ENCODE measurements around the gene GARIN5B.
A peak's percentile ranks its signal among the peaks of the same experiment; 100 is the strongest.

The GARIN5B gene

DNA sequence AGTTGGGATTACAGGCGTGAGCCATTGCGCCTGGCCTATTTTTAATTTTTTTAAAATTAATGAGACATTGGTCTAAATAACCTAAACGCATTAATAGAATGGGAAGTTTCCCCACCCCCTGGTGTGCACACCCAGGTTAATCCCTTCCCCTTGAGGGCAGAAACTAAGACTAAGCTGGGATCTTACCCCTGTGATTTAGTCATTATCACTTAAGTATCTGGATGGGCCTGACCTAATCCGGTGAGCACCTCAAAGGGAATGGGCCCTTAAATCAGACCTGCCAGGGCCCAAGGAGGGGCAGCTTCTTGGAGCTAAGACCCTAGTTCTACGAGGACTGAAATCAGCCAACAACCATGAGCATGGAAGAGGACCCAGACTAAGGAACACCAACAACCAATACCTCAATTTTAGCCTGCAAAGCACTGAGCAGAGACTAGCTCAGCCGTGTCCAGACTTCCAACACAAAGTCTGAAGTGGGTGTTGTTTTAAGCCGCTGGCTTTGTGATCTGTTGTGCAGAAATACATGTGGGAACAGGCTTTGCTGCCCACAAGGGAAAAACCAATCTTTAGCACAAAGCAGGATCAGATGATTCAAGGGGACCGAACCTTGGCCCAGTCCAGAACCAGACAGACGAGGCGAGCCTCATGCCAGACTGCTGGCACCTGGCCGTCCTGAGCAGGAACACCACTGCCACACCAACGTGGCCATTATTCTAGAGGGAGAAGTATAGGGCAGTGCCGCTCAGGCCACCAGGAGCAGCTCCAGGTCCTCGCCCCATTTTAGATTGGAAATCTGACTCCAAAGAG lies 37.4 kb upstream of the GARIN5B start:
- peaks cover 49% of the 10 kb centered on the region for H3K36me3 ChIP-seq (ENCODE audit: control insufficient read depth, low read depth, low read length)
- H3K27ac ChIP-seq (ENCODE audit: low read length): no peak overlapping the region
- H3K27me3 ChIP-seq (ENCODE audit: control insufficient read depth, insufficient read depth, low read length): no peaks in the 10 kb centered on the region

DNA sequence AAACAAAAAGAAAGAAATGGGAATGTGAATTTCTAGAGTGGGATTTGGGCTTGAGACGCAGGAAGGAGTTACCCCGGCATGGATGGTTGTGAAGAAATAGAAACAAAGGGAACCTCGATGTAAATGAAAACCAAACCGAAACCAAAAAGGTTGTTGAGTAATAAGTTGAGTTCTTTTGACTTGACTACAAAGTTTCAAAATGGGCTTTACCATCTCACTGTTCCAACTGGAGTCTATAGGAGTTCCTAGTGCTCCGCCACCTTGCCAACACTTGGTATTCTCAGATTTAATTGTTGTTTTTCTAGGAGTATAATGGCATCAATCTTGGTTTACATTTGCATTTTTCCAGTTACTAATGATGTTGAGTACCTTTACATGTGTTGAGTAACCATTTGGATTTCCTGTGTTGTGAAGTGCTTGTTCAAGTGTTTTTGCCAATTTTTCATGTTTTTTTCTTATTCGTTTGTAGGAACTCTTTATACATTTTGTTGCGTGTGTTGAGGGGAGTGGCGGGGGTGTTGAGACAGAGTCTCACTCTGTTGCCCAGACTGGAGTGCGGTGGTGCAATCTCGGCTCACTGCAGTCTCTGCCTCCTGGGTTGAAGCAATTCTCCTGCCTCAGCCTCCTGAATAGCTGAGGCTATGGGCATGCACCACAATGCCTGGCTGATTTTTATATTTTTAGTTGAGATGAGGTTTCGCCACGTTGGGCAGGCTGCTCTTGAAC lies 35.3 kb upstream of the GARIN5B start:
- Histone ChIP-seq H3K9me3 (ENCODE audit: control insufficient read depth, low read depth, low read length) (no peaks in the 10 kb centered on the region), H3K4me1 (ENCODE audit: control insufficient read depth, low read depth, low read length) (no peaks in the 10 kb centered on the region), H3K27me3 (ENCODE audit: control insufficient read depth, insufficient read depth, low read length) (no peaks in the 10 kb centered on the region), H3K4me3 (ENCODE audit: low read length) (no peak overlapping the region), H3K9ac (ENCODE audit: low read length) (no peak overlapping the region), H3K27ac (ENCODE audit: low read length) (no peak overlapping the region), H3K36me3 (ENCODE audit: control insufficient read depth, low read depth, low read length) (peaks cover 32% of the 10 kb centered on the region)

More for the DNA sequence above, 37.4 kb upstream of the GARIN5B start:
- Histone ChIP-seq H3K4me1 (ENCODE audit: control insufficient read depth, low read depth, low read length) (peaks cover 1% of the 10 kb centered on the region), H3K9ac (ENCODE audit: low read length) (no peak overlapping the region), H3K4me3 (ENCODE audit: low read length) (no peak overlapping the region), H3K9me3 (ENCODE audit: control insufficient read depth, low read depth, low read length) (no peaks in the 10 kb centered on the region)

DNA sequence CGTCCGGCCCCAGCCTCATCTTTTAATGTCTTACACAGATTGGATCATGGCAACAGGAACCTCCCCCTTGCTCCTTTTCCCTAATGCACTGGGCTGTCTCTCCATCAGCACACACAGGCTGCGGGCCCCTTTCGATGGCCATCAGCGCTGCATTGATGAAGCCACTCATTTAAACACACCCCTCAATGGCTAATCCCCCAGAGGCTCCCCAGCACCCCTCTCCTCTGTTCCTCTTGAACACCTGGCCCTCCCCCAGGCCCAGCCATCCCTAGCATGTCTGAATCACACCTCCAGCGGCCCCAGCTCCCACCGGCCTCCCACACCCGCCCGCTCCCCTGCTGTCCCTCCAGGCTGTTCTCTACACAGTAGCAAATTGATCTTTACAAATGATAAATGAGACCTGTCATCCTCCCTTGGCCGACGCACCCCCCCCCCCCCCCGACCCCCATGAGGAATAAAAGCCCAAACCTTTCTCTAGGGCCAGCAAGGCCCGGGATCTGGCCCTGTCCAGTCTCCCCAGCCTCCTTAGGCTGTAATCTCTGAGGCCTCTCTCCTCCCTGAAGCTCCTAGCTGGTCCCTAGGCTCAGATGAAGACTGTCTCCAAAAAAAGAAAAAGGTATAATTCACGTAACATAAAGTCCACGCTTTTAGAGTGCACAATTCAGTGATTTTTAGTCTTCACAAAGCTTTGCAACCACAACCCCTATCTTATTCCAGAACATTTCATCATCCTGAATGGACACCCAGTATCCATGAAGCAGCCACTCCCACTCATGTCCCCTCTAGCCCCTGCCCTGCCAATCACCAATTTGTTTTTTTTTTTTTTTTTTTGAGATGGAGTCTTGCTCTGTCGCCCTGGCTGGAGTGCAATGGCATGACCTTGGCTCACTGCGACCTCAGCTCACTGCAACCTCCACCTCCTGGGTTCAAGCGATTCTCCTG lies 30.0 kb upstream of the GARIN5B start:
- no peak overlapping the region for H3K4me3 ChIP-seq (ENCODE audit: low read length)
- no peaks in the 10 kb centered on the region for H3K9me3 ChIP-seq (ENCODE audit: control insufficient read depth, low read depth, low read length)
- H3K27me3 ChIP-seq (ENCODE audit: control insufficient read depth, insufficient read depth, low read length): no peaks in the 10 kb centered on the region
- peaks cover 10% of the 10 kb centered on the region for H3K4me1 ChIP-seq (ENCODE audit: control insufficient read depth, low read depth, low read length)
- H3K9ac ChIP-seq (ENCODE audit: low read length): no peak overlapping the region
- H3K27ac ChIP-seq (ENCODE audit: low read length): no peak overlapping the region
- peaks cover 14% of the 10 kb centered on the region for H3K36me3 ChIP-seq (ENCODE audit: control insufficient read depth, low read depth, low read length)

DNA sequence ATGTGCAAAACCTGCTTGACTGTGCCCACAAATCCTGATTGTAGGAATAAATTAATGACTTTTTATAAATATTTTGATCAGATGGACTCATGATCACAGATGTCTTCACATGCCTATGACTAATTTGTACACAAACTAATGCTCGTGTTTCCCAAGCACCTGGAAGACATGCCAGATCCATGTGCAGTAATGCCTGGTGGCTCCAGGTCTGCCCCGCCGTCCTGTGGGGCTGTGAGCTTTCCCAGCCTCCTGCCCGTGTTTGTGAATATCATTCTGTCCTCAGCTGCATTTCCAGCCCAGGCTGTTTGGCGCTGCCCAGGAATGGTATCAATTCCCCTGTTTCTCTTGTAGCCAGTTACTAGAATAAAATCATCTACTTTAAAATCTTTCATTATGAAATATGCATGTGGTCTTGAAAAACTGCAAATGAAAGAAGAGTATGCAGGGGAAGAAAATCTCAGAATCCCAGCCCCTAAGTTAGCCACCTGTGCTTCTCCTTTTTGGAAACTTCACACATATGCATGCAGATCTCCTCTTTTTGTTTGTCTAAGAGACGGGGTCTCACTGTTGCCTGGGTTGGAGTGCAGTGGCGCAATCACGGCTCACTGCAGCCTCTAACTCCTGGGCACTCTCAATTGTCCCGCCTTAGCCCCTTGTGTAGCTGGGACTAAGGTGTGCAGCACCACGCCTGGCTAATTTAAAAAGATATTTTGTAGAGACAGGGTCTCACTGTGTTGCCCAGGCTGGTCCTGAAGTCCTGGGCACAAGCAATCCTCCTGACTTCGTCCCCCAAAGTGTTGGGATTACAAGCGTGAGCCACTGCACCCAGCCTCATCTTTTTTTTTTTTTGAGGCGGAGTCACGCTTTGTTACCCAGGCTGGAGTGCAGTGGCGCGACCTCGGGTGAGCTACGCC lies 28.9 kb upstream of the GARIN5B start:
- no peak overlapping the region for H3K9ac ChIP-seq (ENCODE audit: low read length)
- H3K4me3 ChIP-seq (ENCODE audit: low read length): peak overlapping the region; percentile 25
- H3K4me1 ChIP-seq (ENCODE audit: control insufficient read depth, low read depth, low read length): peaks cover 15% of the 10 kb centered on the region
- no peaks in the 10 kb centered on the region for H3K27me3 ChIP-seq (ENCODE audit: control insufficient read depth, insufficient read depth, low read length)
- H3K27ac ChIP-seq (ENCODE audit: low read length): no peak overlapping the region
- H3K36me3 ChIP-seq (ENCODE audit: control insufficient read depth, low read depth, low read length): peaks cover 25% of the 10 kb centered on the region
- H3K9me3 ChIP-seq (ENCODE audit: control insufficient read depth, low read depth, low read length): no peaks in the 10 kb centered on the region

DNA sequence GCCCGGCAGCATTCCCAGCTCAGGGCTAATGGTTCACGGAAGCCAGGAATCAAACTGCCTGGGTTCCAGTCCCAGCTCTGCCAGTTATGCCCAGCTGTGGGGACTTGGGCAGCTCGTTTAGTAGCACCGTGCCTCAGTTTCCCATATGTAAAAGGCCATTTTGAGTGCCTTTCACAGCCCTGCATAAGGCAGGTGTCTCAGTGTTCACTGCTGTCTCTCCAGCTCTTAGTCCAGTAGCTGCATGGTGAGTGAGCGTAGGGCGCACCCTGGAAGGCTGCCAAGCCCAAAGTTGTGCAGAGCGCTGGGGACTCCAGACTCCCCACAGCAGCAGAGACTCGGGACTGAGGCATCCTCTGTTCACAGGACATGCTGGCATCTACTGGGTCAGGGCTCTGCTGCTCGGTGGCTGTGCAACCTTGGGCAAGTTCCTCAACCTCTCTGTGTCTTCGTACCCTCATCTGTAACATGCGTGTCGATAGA lies 28.2 kb upstream of the GARIN5B start:
- no peaks in the 10 kb centered on the region for H3K27me3 ChIP-seq (ENCODE audit: control insufficient read depth, insufficient read depth, low read length)
- H3K27ac ChIP-seq (ENCODE audit: low read length): no peak overlapping the region
- H3K36me3 ChIP-seq (ENCODE audit: control insufficient read depth, low read depth, low read length): peaks cover 29% of the 10 kb centered on the region
- H3K4me1 ChIP-seq (ENCODE audit: control insufficient read depth, low read depth, low read length): peaks cover 17% of the 10 kb centered on the region
- no peak overlapping the region for H3K9ac ChIP-seq (ENCODE audit: low read length)
- no peaks in the 10 kb centered on the region for H3K9me3 ChIP-seq (ENCODE audit: control insufficient read depth, low read depth, low read length)
- no peak overlapping the region for H3K4me3 ChIP-seq (ENCODE audit: low read length)

DNA sequence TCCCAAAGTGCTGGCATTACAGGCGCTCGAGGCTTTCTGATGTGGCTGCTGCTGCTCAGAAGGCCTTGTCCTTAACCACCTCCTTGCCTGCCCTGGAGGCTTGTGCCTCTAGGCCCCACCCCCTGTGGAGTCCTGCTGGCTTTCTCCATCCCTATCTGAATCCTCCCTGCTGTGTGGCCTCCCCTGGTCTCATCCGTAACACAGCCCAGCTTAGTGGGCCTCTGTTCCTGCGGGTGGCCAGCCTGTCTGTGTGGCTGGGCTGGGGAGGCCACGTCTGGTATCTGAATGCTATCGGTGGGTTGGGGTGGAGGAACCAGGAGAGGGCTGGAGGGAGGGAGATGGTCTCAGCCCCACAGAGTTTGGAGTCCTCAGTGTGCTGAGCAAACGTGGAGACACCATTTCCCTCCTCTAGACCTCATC lies 27.4 kb upstream of the GARIN5B start:
- H3K36me3 ChIP-seq (ENCODE audit: control insufficient read depth, low read depth, low read length): peaks cover 29% of the 10 kb centered on the region

DNA sequence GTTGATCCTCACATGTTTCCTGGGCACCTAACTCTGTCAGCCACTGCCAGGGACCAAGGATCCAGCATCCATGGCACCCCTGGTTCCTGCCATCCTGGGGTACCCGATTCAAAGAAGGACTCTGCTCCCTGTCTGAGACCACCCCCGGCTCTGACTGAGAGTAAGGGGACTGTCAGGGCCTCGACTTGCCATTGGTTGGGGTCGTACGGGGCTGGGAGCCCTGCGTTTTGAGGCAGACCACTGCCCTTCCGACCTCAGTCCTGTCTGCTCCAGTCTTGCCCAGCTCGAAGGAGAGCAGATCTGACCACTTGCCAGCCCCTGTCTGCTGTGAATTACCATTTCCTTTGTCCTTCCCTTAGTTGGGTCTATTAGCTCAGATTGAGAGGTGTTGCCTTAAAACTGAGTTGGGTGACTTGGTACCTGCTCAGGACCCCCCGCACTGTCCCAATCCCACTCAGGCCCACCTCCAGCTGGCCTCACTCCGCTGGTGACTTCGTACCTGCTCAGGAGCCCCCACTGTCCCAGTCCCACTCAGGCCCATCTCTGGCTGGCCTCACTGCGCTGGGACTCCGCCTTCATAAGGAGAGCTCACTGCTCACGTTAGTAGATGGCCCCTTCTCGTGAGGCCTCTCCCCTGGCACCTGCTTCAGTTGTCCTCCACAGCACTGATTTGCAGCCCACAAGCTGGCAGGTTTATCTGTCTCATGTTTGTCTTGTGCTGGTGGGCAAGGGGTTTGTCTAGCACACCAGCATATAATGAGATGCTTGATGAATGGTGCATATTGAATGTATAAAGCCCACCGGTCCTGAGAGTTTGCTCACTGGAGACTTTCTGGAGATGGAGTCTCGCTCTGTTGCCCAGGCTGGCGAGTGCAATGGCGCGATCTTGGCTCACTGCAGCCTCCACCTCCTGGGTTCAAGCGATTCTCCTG lies 26.6 kb upstream of the GARIN5B start:
- Histone ChIP-seq H3K4me1 (ENCODE audit: control insufficient read depth, low read depth, low read length) (peaks cover 22% of the 10 kb centered on the region), H3K36me3 (ENCODE audit: control insufficient read depth, low read depth, low read length) (peaks cover 29% of the 10 kb centered on the region), H3K27me3 (ENCODE audit: control insufficient read depth, insufficient read depth, low read length) (no peaks in the 10 kb centered on the region), H3K27ac (ENCODE audit: low read length) (no peak overlapping the region), H3K4me3 (ENCODE audit: low read length) (no peak overlapping the region), H3K9me3 (ENCODE audit: control insufficient read depth, low read depth, low read length) (no peaks in the 10 kb centered on the region), H3K9ac (ENCODE audit: low read length) (no peak overlapping the region)

More for the DNA sequence above, 27.4 kb upstream of the GARIN5B start:
- Histone ChIP-seq H3K27ac (ENCODE audit: low read length) (no peak overlapping the region), H3K9me3 (ENCODE audit: control insufficient read depth, low read depth, low read length) (no peaks in the 10 kb centered on the region), H3K9ac (ENCODE audit: low read length) (no peak overlapping the region), H3K27me3 (ENCODE audit: control insufficient read depth, insufficient read depth, low read length) (no peaks in the 10 kb centered on the region), H3K4me1 (ENCODE audit: control insufficient read depth, low read depth, low read length) (peaks cover 17% of the 10 kb centered on the region), H3K4me3 (ENCODE audit: low read length) (no peak overlapping the region)

DNA sequence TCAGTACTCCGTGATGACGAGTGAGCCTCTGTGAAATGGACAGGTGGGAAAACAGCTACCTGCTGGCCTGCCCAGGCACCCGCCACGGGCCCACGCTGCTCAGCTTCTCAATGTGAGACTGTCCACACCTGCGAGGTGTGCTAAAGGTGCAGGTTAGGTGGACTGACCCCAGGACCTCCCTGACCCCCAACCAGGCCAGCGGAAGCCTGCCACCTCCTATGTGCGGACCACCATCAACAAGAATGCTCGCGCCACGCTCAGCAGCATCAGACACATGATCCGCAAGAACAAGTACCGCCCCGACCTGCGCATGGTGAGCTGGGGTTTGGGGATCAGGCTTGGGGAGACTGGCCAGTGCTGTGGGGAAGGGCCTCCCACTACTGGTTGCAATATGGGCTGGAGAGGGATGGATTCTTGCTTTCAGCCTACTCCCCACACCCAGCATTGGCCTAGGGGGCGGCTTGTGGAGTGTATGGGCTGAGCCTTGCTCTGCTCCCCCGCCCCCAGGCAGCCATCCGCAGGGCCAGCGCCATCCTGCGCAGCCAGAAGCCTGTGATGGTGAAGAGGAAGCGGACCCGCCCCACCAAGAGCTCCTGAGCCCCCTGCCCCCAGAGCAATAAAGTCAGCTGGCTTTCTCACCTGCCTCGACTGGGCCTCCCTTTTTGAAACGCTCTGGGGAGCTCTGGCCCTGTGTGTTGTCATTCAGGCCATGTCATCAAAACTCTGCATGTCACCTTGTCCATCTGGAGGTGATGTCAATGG lies 24.9 kb upstream of the GARIN5B start:
- Histone ChIP-seq H3K9ac (ENCODE audit: low read length) (no peak overlapping the region), H3K9me3 (ENCODE audit: control insufficient read depth, low read depth, low read length) (no peaks in the 10 kb centered on the region), H3K4me3 (ENCODE audit: low read length) (peak overlapping the region; percentile 97), H3K4me1 (ENCODE audit: control insufficient read depth, low read depth, low read length) (peaks cover 24% of the 10 kb centered on the region), H3K27me3 (ENCODE audit: control insufficient read depth, insufficient read depth, low read length) (peaks cover 2% of the 10 kb centered on the region), H3K27ac (ENCODE audit: low read length) (no peak overlapping the region), H3K36me3 (ENCODE audit: control insufficient read depth, low read depth, low read length) (peaks cover 29% of the 10 kb centered on the region)

DNA sequence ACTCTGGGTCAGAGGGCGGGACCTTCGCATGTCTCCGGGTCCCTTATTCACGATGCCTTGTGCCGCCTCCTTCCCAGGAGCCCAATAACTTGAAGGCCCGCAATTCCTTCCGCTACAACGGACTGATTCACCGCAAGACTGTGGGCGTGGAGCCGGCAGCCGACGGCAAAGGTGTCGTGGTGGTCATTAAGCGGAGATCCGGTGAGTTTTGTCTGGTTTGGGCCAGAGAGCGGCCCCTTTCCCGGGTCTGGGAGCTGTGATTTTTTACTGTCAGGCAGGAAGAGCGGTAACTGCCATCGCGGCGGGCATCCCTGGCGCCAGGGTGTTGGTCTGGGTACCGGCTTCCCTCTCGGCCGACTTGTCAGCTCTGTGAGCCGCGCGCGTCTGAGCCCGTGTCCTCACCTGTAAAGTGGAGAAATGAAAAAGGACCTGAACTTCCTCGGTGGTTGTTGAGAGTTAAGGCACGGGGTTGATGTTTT lies 23.5 kb upstream of the GARIN5B start:
- Histone ChIP-seq H3K9me3 (ENCODE audit: control insufficient read depth, low read depth, low read length) (no peaks in the 10 kb centered on the region), H3K27me3 (ENCODE audit: control insufficient read depth, insufficient read depth, low read length) (peaks cover 14% of the 10 kb centered on the region), H3K9ac (ENCODE audit: low read length) (peak overlapping the region; percentile 86), H3K4me1 (ENCODE audit: control insufficient read depth, low read depth, low read length) (peaks cover 16% of the 10 kb centered on the region), H3K36me3 (ENCODE audit: control insufficient read depth, low read depth, low read length) (peaks cover 29% of the 10 kb centered on the region), H3K4me3 (ENCODE audit: low read length) (peak overlapping the region; percentile 97), H3K27ac (ENCODE audit: low read length) (no peak overlapping the region)
